NCI-H2029 (cell line): Measurements from ENCODE around the gene SEC14L1.

Experiments used
- DNase-seq: peaks from one replicate; lab custom pipeline; 2025; lab: John Stamatoyannopoulos, UW

SEC14L1 gene

GRCh38 chr17:77191244-77191643 is 50.5 kb downstream of the SEC14L1 start:
- DNase-seq, result no peak

- DNase-seq, result no peak
These were observed 52.9 kb downstream of the SEC14L1 start for GRCh38 chr17:77193653-77194052.

- DNase-seq, result no peak
These were observed 53.4 kb downstream of the SEC14L1 start for GRCh38 chr17:77194179-77194578.

- DNase-seq, result no peak
These were observed 55.5 kb downstream of the SEC14L1 start for GRCh38 chr17:77196251-77196650.

- no peak for DNase-seq
These were observed 56.3 kb downstream of the SEC14L1 start for GRCh38 chr17:77197115-77197514.

GRCh38 chr17:77200711-77201110 is 59.9 kb downstream of the SEC14L1 start:
- no peak for DNase-seq

- DNase-seq, result no peak
These were observed 62.7 kb downstream of the SEC14L1 start for GRCh38 chr17:77203436-77203835.

GRCh38 chr17:77203846-77204245 is 63.1 kb downstream of the SEC14L1 start:
- DNase-seq, result no peak

GRCh38 chr17:77204536-77204935 is 63.8 kb downstream of the SEC14L1 start:
- DNase-seq, result no peak

- DNase-seq, result no peak
These were observed 64.8 kb downstream of the SEC14L1 start for GRCh38 chr17:77205396-77206125.

GRCh38 chr17:77206158-77206956 is 65.6 kb downstream of the SEC14L1 start:
- DNase-seq, result no peak

- no peak for DNase-seq
These were observed 67.0 kb downstream of the SEC14L1 start for GRCh38 chr17:77207689-77208216.

GRCh38 chr17:77208217-77208808 is 67.5 kb downstream of the SEC14L1 start:
- DNase-seq, result no peak

- DNase-seq, result no peak
These were observed 68.1 kb downstream of the SEC14L1 start for GRCh38 chr17:77208856-77209255.

GRCh38 chr17:77209330-77209748 is 68.6 kb downstream of the SEC14L1 start:
- DNase-seq, result peak; percentile 82

- DNase-seq, result peak; percentile 31
These were observed 69.6 kb downstream of the SEC14L1 start for GRCh38 chr17:77210331-77210730.

- no peak for DNase-seq
These were observed 70.3 kb downstream of the SEC14L1 start for GRCh38 chr17:77210946-77211541.

- DNase-seq, result no peak
These were observed 70.9 kb downstream of the SEC14L1 start for GRCh38 chr17:77211681-77212080.

GRCh38 chr17:77212081-77212832 is 71.5 kb downstream of the SEC14L1 start:
- no peak for DNase-seq

GRCh38 chr17:77212833-77213777 is 72.3 kb downstream of the SEC14L1 start:
- DNase-seq, result no peak
